GM21825 (cell line): ENCODE measurements around the gene ZNF883.
"Not testable (repeated sequence)": the region's sequence is repeated elsewhere in the genome, so short reads cannot be mapped to it uniquely, and the experiment has no call there.

Experiments used
- ATAC-seq: cut with Tn5 transposase; IDR thresholded peaks from one replicate; pipeline ENCODE4 v1.9.1; 2021; ENCODE audit warnings: mild to moderate bottlenecking, moderate library complexity; ENCODE audit not compliant: unreplicated experiment

Gene ZNF883

GRCh38 chr9:113011911-113012381 lies at the start of gene ZNF883:
Gene ZNF883 (minus strand): TSS chr9:113012192.
- no peak for ATAC-seq

GRCh38 chr9:113061072-113061850 lies 49.3 kb upstream of the ZNF883 start:
- ATAC-seq, result not testable (repeated sequence)

GRCh38 chr9:113059581-113060284 lies 47.7 kb upstream of the ZNF883 start:
- not testable (repeated sequence) for ATAC-seq

- ATAC-seq, result no peak
Measured at GRCh38 chr9:113057193-113057592, 45.2 kb upstream of the ZNF883 start.

DNA sequence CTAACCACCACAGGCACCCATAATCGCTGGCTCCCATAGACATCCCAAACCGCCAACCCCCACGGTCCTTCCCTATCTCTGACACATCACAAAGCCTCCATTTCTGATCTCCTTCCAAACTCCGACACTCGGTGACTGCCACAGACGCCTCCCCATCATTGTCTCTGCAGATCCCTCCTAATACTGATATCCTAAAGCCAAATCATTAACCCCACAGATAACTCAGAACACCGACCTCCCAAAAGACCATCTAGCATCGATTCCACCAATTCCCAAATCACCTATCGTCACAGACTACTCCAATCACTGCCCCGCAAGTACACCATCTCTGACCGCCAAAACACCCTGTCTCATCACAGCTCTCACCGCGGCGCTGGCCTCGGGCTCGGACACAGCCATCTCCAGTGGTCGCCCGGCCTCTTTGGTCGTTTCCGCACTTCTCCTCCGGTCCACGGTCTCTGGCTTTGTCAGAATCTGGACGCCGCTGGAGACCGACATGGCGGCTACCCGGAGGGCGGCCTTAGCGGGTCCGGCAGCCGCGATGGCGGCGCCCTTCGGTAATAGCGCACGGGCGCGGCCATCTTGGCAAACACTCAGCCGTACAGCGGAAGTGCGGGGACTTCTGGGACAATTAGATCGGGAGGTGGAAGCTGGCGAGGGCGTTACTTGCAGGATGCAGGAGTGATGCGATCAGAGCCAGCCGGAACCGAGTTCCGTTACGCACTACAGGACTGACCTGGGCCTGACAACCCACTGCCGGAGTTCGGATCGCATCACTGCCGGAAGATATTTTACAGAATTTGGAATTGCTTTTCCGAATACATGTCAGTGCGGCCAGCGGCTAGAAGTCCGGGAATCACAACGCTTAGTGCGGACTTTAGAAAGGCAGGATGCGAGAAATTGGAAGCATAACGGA lies 44.5 kb upstream of the ZNF883 start, which contains the start of gene ZFP37:
Gene ZFP37 (minus strand): TSS at position 534 of the 916 bp plus-strand sequence. CDS start 36 bp downstream, at position 498.
- peak; percentile 100 for ATAC-seq

DNA sequence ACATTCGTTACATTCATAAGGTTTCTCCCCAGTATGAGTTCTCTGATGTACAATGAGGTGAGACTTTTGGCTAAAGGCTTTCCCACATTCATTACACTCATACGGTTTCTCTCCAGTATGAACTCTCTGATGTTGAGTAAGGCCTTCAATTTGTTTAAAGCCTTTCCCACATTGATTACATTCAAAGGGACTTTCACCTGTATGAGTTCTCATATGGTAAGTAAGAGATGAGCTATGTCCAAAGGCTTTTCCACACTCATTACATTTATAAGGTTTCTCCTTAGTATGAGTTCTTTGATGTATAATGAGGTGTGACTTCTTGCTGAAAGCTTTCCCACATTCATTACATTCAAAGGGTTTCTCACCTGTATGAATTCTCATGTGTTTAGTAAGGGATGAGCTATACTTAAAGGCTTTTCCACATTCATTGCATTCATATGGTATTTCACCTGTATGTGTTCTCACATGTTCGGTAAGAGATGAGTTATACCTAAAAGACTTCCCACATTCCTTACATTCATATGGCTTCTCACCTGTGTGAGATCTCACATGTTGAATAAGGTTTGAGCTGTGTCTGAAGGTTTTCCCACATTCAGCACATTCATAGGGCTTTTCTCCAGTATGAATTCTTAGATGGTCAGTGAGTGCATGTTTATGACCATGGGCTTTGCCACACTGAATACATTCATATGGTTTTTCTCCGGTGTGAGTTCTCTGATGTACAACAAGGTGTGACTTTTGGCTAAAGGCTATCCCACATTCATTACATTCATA lies 31.1 kb upstream of the ZNF883 start:
- no peak for ATAC-seq

DNA sequence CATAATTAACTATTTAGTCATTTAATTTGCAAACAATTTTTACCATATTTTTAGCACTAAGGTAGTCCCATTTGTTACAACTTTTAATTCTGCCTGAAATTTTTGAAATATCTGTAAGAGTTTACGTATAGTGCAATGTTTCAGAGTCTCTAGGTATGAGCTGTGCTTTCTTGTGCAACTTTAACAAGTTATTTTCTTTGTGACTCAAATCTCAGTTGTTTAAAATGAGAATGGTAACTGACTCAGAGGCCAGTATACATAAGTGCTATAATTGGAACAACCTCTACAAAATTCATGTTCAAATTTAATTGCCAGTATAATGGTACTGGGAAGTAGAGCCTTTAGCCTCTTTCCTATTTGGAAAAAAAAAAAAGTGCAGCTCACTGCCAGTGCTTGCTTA lies 14.2 kb upstream of the ZNF883 start:
- ATAC-seq, result no peak

DNA sequence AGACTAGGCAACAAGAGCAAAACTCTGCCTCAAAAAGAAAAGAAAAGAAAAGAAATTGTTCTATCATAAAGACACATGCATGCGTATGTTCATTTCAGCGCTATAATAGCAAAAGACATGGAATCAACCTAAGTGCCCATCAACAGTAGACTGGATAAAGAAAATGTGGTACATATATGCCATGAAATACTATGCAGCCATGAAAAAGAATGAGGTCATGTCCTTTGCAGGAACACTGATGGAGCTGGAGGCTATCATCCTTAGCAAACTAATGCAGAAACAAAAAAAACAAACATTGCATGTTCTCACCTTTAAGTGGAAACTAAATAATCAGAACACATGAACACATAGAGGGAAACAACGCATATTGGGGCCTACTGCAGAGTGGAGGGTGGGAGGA lies 6.3 kb upstream of the ZNF883 start:
- ATAC-seq, result no peak

- no peak for ATAC-seq
Measured at GRCh38 chr9:113012492-113012891, 500 bp upstream of the ZNF883 start.

DNA sequence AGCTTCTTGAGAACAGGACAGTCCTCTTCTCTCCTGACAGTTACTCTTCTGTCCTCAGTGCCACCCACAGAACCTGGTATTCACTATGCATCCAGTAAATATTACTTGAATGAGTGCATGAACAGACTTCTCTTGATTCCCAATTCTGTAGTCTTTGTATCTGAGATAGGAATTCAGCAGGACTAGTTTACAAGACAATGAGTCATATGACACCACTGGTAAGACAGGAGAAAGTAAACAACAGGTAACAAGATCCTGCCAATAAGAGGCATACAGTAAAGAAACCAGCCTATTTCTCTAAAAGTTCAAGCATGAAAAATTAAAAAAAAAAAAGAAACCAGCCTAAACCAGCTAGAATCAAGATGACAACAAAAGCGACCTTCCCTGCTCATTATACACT lies 6.2 kb downstream of the ZNF883 start:
- ATAC-seq, result no peak

- no peak for ATAC-seq
Measured at GRCh38 chr9:112997236-112997941, 14.6 kb downstream of the ZNF883 start.

DNA sequence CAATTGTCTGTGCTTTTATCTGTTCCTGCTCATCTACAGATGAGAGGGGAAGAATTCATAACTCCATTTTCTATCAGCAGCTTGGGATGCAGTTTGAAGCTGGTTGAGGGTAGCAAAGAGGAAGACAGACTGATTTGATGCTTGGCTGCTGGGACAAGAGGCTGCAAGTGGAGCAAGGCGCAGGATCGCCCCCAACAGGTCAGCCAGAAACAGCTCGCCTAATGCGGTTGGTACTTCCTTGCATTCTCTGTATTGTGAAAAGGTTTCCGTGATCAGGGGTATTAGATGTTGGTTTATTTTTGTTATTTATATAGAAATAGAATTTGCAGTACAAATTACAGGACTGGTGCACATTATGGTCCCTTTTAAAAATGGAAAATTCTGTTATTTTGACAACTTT lies 40.6 kb downstream of the ZNF883 start:
- ATAC-seq, result no peak

DNA sequence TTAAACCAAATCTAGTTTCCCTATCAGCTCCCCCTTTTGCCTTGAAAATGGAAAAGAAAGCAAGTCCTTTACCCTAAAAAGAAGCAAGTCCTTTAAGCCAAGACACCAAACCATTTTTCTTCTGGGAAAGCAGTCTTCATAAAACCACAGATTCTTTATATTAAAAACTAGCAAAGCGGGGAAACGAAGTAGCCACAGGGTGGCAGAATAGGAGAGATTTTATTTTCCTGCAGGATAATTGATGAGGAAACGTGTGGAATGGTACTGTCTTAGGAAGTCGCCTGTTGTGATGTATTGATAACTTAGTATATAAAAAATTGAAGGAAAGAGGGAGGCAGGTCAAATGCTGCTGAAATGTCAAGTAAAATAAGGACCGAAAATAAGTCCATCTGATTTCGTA lies 41.1 kb downstream of the ZNF883 start:
- no peak for ATAC-seq

GRCh38 chr9:112969730-112970129 lies 42.3 kb downstream of the ZNF883 start:
- ATAC-seq, result no peak

DNA sequence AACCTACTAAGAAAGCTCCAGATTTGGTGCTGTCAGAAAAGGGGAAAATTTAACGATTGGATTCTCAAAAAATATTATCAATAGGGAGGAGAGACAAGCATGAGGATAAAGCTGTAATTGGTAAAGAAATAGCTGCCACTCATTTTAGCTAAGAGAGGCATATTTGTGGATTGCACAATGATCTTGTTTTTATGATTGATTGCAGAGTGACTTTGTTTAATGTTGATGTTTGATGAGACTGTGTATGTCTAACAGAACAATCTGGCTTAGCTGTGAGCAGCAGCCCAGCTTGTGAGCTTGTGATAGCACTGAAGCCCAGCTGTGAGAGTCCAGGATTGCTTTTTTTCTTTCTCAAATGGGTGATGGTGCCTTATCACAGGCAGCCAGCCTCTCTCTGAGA lies 56.4 kb downstream of the ZNF883 start:
- ATAC-seq, result no peak

DNA sequence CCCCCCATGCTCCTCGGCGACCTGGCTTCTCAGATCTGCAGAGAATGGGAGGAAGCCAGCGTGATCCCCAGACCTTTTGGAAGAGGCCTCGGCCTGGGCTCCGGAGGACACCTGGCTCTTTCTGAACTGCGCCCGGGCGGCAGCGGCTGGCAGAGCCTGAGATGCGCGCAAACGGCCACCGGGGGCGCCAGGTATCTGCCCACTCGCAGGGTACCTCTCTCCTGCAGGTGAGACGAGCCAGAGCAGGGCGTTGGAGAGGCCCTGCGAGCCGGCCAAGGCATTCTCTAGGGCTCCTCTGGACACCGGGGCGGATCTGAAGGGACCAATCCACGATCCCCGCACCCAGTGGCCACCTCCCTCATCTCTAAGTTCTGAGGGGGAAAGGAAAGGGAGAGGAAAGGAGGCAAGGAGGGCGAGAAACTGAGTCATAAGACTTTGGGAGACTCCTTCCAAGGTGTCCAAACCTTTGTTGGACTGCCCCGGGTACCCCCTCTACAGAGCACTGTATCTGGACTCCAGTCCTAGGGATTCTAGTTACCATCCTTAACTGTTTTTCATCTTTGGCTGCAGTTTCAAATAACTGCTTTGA lies 66.3 kb downstream of the ZNF883 start:
- no peak for ATAC-seq

DNA sequence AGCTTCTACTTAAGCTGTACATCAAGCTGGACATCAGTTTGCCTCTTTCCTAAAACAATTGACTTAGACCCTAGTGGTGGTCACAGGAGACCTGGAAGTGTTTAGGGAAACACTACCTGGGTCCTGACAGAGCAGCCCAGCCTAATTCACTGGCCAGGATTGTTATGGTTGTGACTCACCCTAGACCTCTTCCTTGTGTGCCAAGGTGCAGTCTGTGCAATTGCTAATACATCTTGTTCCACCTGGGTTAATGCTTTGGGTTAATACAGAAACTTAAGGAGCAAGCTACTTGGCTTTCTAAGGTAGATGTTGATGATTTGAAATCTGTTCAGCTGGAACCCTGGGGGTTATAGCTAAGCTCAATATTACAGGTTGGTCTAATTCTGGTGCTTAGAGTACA lies 72.6 kb downstream of the ZNF883 start:
- no peak for ATAC-seq

- ATAC-seq, result no peak
Measured at GRCh38 chr9:112933696-112934095, 78.3 kb downstream of the ZNF883 start.

DNA sequence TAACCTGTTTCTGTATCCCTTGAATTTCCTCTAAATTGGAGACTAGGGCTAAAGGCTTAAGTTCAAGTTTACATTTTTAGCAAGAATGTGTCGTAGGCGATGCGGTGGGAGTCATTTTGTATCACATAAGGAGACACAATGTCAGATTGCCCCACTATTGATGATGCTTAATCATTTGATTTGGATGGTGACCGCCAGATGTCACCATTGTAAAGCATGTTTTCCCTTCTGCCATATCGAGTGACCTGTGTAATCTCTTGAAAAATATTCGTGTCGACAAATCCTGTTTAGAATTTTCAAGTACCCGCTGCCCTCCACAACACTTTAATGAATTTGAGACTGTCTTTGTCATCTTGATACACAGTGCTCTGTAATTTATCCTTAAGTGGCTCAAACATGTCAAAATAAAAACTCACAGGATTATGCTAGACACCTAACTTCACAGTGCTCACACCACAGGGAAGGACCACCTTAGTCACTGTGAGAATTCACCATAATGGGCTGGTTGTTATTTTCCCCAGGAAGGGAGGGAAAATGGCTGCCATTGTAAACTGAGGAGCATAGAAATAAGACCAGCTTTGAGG lies 86.8 kb downstream of the ZNF883 start:
- no peak for ATAC-seq
